HL-60 (cell line): ENCODE measurements around the gene GDAP2.

Experiments used
- CTCF ChIP-seq: IDR thresholded peaks from one replicate; pipeline ENCODE4 v1.5.1; 2011; ENCODE audit warnings: low read length, control low read depth, inconsistent platforms; ENCODE audit not compliant: insufficient read depth
- GABPA ChIP-seq: IDR thresholded peaks from 2 replicates; pipeline ENCODE4 v1.6.1; 2012; ENCODE audit warnings: low read depth
- POLR2AphosphoS5 ChIP-seq: IDR thresholded peaks from 2 replicates; pipeline ENCODE4 v1.6.1; 2012; ENCODE audit warnings: low read depth
- REST ChIP-seq: IDR thresholded peaks from 2 replicates; pipeline ENCODE4 v1.6.1; 2012; ENCODE audit warnings: low read depth; ENCODE audit not compliant: insufficient replicate concordance

GRCh38 chr1:117919376-117919775 is 10.0 kb downstream of the GDAP2 start:
- TF ChIP-seq CTCF (no peak), REST (no peak), POLR2AphosphoS5 (no peak), GABPA (no peak)
